K562 treated with DMSO at 1 percent for 48 hours (cell line): Measurements from ENCODE around the gene SCN4A. TPM values are rescaled to one million over a fixed set of nuclear protein-coding genes. Genes with fewer than 3 reads are reported as not detected.

Experiments
- total RNA-seq: library from RNA; unstranded; fragments of 300-600 nt; gene quantifications from 2 replicates; pipeline ENCODE4 v1.2.3, GENCODE V29; 2022; ENCODE audit warnings: low replicate concordance; ENCODE audit errors: extremely low read depth

Gene SCN4A
- total RNA-seq: not detected in 2 replicates

DNA sequence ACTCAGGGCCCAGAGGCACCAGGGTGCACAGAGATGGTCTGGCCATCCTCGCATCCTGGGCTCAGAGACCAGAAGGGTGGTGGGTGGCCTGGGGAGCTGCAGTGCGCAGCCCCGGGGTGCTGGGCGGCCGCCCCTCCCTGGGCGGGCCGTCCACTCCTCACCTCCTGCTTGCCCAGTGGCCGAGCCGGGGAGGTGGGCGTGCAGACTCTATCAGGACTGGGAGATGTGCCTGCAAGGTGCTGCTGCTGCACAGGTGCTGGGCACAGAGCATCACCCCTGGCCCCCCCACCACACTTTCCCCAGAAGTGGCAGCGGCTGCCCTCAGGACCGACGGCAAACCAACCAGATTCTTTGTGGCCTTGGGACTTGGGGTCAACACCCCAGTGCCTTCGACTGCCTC lies at the start of gene SCN4A:
Gene SCN4A (minus strand): TSS at position 123 of the 400 bp plus-strand sequence. CDS start 77 bp downstream, at position 46.

DNA sequence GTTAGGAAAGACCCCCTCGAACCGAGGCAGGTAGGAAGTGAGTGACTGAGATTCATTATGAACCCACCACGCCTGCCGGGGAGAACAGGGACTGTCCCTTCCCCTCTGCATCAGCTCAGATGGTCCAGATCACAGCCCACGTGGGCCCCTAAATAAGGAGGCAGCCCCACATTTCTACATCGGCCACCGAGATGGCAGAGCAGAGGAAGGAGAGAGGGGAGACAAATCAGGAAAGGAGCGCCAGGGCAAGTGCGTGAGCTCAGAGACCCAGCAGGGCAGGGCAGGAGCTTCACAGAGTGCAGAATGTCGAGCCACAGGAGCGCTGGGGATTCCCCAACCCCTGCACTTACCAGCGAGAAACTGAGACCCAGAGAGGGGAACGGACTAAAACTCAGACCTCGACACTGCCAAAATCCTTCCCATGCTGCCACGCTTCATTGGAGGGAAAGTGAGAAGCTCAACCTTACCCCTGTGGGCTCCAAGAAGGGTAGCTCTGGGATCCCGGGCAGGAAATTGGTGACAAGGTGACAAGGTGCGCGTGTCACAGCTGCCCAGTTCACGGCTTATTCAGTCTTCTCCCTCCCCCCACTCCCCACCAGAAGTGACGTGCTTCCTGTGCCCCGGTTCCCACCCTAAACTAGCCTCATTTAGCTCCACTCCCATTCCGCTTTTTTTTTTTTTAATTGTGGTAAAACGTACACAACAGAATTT lies 47.5 kb upstream of the SCN4A start, which contains the start of gene ICAM2:
Gene ICAM2 (minus strand): TSS at position 578 of the 711 bp plus-strand sequence. CDS start 13,942 bp downstream, outside the sequence.

DNA sequence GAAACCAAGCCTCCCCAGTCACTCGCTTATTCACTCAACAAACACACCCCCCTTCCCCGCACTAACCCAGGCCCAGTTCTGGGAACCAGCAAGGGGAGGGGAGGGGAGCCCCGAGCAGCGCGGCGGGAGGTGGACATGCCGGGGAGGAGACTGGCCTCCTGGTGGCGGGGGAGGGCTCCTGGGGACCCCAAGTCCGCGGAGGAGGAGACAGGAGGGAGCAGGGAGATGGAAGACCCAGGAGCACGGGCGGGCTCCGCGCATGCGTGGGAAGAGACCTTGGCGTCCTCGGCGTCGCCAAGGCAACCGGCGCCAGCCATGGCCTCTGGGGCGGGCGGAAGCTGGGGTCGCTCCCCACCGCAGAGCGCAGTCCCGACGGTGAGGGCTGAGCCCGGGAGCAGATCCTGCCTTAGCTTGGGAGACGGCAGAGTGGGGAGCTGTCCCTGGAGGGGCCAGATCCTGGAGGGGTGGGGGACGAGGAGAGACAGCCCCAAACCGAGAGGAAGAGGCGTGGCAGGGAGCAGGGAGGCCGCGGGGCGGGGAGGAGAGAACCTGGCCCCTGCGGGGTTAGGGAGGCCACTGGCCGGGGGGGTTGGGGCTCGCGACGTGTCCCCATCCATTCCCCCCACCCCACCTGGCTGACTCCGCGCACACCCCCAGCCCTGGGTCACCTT lies 25.5 kb upstream of the SCN4A start, which contains the start of gene PRR29:
Gene PRR29 (plus strand): TSS at position 302 of the 671 bp plus-strand sequence. CDS start 14 bp downstream, at position 316.

DNA sequence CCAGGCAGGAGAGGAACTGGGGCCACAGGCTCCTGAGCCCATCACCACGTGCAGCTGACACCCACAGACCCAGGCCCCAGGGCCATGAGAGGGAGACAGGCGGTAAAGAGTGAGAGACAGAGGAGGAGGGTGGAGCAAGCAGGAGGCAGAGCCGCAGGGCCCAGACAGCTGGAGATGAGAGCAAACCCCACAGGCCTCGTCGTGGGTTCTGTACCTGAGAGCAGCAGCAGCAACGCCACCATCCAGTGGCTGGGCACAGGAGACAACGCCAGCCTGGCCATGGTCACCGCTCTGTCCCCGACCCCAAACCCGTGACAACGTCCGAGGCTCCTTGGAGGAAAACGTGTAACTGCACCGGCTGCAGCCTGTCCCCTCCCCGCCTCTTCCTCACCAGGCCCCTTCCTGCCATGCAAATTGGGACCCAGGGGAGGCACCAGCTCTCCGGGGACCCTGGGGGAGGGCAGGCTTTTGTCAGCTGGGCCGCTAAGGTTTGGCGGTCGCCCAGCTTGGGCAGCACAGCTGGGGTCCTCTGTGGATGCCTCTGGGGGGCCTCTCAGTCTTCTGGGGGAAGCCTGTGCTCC lies 40.6 kb downstream of the SCN4A start, which contains the start of gene CD79B:
Gene CD79B (minus strand): TSS at position 351 of the 581 bp plus-strand sequence. CDS start 70 bp downstream, at position 281.

GRCh38 chr17:63918789-63919305 lies 53.9 kb downstream of the SCN4A start, which contains the start of gene GH1:
Gene GH1, minus strand, starts transcription at chr17:63918839. Its CDS starts 63 bp downstream, at chr17:63918776.

DNA sequence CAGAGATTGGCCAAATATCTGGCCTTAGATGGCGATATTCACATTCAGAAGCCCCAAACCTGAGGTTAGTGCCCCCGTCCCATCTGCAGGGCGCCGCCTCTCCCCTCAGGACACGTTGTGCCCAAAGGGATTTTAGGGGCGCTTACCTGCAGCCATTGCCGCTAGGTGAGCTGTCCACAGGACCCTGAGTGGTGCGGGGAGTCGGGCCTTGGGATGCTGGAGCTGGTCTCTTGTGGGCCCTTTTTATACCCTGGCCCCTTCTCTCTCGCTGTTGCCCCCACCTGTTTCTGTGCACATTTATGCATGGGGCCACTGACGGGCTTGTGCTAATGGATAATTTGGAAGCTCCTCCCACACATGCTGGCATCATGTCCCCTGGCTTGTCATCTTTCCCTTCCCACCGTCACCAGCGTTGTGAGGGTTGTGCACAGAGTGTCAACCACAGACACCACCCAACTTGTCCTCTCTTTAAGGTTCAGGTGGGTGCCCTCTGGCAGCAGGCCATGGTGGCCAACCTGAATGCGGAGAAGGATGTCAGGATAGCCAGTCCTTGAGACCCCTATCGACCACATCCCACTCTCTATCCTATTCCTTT lies 61.6 kb downstream of the SCN4A start, which contains the start of gene CSHL1:
Gene CSHL1 (minus strand): TSS at position 218 of the 595 bp plus-strand sequence. CDS start 62 bp downstream, at position 156.

GRCh38 chr17:63896524-63897354 lies 76.0 kb downstream of the SCN4A start, which contains the start of gene CSH1:
Gene CSH1, minus strand, starts transcription at chr17:63896574. Its CDS starts 63 bp downstream, at chr17:63896511.

Other genes starting within 250 kb of the SCN4A start
- not detected in 2 replicates for gene STRADA, start 231.1 kb downstream of the SCN4A start, total RNA-seq
- gene CCDC47, start 199.3 kb downstream of the SCN4A start, total RNA-seq: not detected in 2 replicates
- gene DDX42, start 198.7 kb downstream of the SCN4A start, total RNA-seq: not detected in 2 replicates
- 726 TPM in 1 of 2 replicates, not detected in the other for gene PSMC5, start 145.5 kb downstream of the SCN4A start, total RNA-seq
- gene FTSJ3, start 145.3 kb downstream of the SCN4A start, total RNA-seq: not detected in 2 replicates
- not detected in 2 replicates for gene SMARCD2, start 130.2 kb downstream of the SCN4A start, total RNA-seq
- not detected in 2 replicates for gene CSH2, start 99.2 kb downstream of the SCN4A start, total RNA-seq
- not detected in 2 replicates for gene GH2, start 91.0 kb downstream of the SCN4A start, total RNA-seq
- not detected in 2 replicates for gene CSH1, start 76.3 kb downstream of the SCN4A start, total RNA-seq
- gene CSHL1, start 61.7 kb downstream of the SCN4A start, total RNA-seq: not detected in 2 replicates
- not detected in 2 replicates for gene GH1, start 54.1 kb downstream of the SCN4A start, total RNA-seq
- not detected in 2 replicates for gene CD79B, start 40.6 kb downstream of the SCN4A start, total RNA-seq
- gene PRR29, start 25.4 kb upstream of the SCN4A start, total RNA-seq: not detected in 2 replicates
- gene ICAM2, start 47.7 kb upstream of the SCN4A start, total RNA-seq: not detected in 2 replicates
- not detected in 2 replicates for gene ERN1, start 157.2 kb upstream of the SCN4A start, total RNA-seq